Fibroblast of pulmonary artery (primary cell): ENCODE results near the gene NSL1.

ENCODE experiments used
- DNase-seq: peaks from one replicate; pipeline ENCODE4 v3.0.0-alpha.2; 2010; ENCODE audit warnings: low read depth
- H3K4me3 ChIP-seq: replicated peaks from 2 replicates; pipeline ENCODE4 v1.5.1; 2011; ENCODE audit warnings: low read depth, mild to moderate bottlenecking, control low read depth, low read length, moderate library complexity
- TF ChIP-seq, protein P1 (sequence below): IDR thresholded peaks from 2 replicates; pipeline ENCODE4 v1.5.1; 2011; ENCODE audit warnings: mild to moderate bottlenecking, control low read depth, low read length, inconsistent platforms; ENCODE audit errors: missing control alignments

NSL1 gene

DNA sequence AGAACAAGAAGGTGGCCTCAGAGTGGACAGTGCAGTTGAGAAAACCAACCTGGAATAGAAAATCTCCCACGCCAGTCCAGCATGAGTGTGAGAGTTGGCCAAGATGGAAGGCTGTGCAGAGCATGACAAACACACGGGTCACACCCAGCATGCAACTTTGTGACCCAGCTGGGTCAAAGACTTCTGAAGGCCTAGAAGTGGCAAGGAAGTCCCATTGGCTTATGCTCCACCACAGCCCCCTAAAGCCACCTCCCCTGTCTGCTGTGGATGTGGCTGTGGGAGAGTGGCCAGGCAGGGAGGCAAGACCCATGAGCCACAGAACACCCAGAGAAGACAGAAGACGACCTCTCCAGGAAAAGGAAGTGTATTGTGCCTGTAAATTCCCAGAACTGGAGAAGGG lies 105.5 kb downstream of the NSL1 start:
- DNase-seq: no peak
- TF ChIP-seq, protein P1, sequence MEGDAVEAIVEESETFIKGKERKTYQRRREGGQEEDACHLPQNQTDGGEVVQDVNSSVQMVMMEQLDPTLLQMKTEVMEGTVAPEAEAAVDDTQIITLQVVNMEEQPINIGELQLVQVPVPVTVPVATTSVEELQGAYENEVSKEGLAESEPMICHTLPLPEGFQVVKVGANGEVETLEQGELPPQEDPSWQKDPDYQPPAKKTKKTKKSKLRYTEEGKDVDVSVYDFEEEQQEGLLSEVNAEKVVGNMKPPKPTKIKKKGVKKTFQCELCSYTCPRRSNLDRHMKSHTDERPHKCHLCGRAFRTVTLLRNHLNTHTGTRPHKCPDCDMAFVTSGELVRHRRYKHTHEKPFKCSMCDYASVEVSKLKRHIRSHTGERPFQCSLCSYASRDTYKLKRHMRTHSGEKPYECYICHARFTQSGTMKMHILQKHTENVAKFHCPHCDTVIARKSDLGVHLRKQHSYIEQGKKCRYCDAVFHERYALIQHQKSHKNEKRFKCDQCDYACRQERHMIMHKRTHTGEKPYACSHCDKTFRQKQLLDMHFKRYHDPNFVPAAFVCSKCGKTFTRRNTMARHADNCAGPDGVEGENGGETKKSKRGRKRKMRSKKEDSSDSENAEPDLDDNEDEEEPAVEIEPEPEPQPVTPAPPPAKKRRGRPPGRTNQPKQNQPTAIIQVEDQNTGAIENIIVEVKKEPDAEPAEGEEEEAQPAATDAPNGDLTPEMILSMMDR: no peak
- no peak overlapping the region for H3K4me3 ChIP-seq

DNA sequence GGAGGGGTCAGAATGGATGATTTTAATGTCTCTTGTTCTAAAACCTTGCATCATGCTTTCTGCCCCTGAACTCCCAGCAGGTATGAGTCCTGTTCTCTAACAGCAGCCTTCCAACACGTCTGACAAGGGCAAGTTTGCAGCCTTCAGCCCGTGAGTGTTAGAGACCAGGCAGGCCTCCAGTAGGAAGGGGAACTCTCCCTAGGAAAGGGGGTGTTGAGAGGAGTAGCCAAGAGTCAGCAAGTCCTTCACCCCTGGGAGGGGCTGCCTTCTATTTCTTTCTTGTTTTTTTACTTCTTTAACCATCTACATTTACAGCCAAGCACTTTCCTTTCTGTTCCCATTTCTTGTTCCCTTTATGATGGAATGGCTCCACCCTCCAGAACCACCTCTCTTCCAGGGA lies 106.1 kb downstream of the NSL1 start:
- TF ChIP-seq, protein P1: no peak
- DNase-seq: no peak
- no peak overlapping the region for H3K4me3 ChIP-seq

- DNase-seq: no peak
- H3K4me3 ChIP-seq: no peak overlapping the region
- TF ChIP-seq, protein P1: no peak
Observed at GRCh38 chr1:212684521-212685090, 107.0 kb downstream of the NSL1 start.

GRCh38 chr1:212684076-212684475 lies 107.5 kb downstream of the NSL1 start:
- no peak for DNase-seq
- H3K4me3 ChIP-seq: no peak overlapping the region

DNA sequence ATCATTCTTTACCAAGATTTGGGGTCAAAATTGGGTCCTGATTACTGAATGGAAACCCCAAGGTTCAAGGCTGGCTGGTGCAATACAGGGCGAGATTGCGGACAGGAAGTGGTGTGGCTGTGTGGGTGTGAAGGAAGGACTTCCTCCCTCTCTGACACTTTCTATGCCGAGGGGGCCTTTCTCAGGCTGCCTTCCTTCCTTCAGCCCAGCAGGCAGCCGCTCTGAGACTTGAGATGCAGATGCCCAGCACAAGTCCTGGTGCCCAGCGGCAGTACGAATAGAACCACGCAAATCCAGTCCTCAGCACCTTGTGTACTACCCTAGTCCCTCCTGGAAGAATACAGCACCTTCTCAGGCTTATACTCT lies 108.2 kb downstream of the NSL1 start:
- no peak for DNase-seq
- TF ChIP-seq, protein P1: no peak

More at GRCh38 chr1:212684076-212684475, 107.5 kb downstream of the NSL1 start:
- TF ChIP-seq, protein P1: no peak

GRCh38 chr1:212680680-212681389 lies 110.7 kb downstream of the NSL1 start:
- TF ChIP-seq, protein P1: no peak
- DNase-seq: no peak
- no peak overlapping the region for H3K4me3 ChIP-seq

More for the DNA sequence above, 108.2 kb downstream of the NSL1 start:
- H3K4me3 ChIP-seq: no peak overlapping the region
